BJ (cell line): ENCODE results near the gene VPS18. TPM values are rescaled to one million over a fixed set of nuclear protein-coding genes. Genes with fewer than 3 reads are reported as not detected.

Experiments used
- CTCF ChIA-PET: fragments of 350-600 bp; formaldehyde crosslinking; extraction: SDS; loops from one replicate; lab custom pipeline; 2021; ENCODE audit warnings: antibody characterized with exemption, inconsistent platforms; lab: Yijun Ruan, JAX
- POLR2A ChIA-PET: fragments of 300-600 bp; sonication (Branson Sonifier 250); formaldehyde crosslinking; extraction: SDS; loops from one replicate; lab custom pipeline; 2021; ENCODE audit warnings: antibody characterized with exemption; lab: Charles Lee
- DNase-seq: peaks from one replicate; pipeline ENCODE4 v3.0.0-alpha.2; 2011; ENCODE audit warnings: low read depth
- H3K27me3 ChIP-seq: 2 replicates; pipeline ENCODE4 v1.6.0; 2011; ENCODE audit warnings: low read length; ENCODE audit not compliant: control insufficient read depth, insufficient read depth
- H3K36me3 ChIP-seq: 2 replicates; pipeline ENCODE4 v1.5.1; 2011; ENCODE audit warnings: low read length; ENCODE audit not compliant: control insufficient read depth, insufficient read depth
- H3K4me3 ChIP-seq: 2 replicates; pipeline ENCODE4 v1.5.1; 2011; ENCODE audit warnings: low read depth, mild to moderate bottlenecking, control low read depth, low read length
- polyA plus RNA-seq: library from polyadenylated mRNA; depleted of rRNA; stranded (reverse); fragments of >200 nt; gene quantifications from 2 replicates; pipeline ENCODE4 v1.2.3, GENCODE V29; 2011
- TF ChIP-seq, protein P1 (sequence below): IDR thresholded peaks from 2 replicates; pipeline ENCODE4 v1.5.1; 2011; ENCODE audit warnings: low read depth, mild to moderate bottlenecking, control low read depth, inconsistent platforms, low read length, moderate library complexity; ENCODE audit not compliant: insufficient read depth

VPS18 gene
- polyA plus RNA-seq, 1 experiment, result 28.4 TPM

- H3K27me3 ChIP-seq, result no peaks in the 10 kb centered on the region
- no peak for DNase-seq
- ChIA-PET POLR2A (no interaction called here), CTCF (interaction anchor here (1.4 to 9.5 kb wide), 5 partner anchors 8 to 241 kb away, joined by 3 to 142 read pairs (median 83); partner anchors contain the start of genes CHAC1 and DLL4)
- TF ChIP-seq, protein P1, sequence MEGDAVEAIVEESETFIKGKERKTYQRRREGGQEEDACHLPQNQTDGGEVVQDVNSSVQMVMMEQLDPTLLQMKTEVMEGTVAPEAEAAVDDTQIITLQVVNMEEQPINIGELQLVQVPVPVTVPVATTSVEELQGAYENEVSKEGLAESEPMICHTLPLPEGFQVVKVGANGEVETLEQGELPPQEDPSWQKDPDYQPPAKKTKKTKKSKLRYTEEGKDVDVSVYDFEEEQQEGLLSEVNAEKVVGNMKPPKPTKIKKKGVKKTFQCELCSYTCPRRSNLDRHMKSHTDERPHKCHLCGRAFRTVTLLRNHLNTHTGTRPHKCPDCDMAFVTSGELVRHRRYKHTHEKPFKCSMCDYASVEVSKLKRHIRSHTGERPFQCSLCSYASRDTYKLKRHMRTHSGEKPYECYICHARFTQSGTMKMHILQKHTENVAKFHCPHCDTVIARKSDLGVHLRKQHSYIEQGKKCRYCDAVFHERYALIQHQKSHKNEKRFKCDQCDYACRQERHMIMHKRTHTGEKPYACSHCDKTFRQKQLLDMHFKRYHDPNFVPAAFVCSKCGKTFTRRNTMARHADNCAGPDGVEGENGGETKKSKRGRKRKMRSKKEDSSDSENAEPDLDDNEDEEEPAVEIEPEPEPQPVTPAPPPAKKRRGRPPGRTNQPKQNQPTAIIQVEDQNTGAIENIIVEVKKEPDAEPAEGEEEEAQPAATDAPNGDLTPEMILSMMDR, result no peak
- H3K36me3 ChIP-seq, result no peaks in the 10 kb centered on the region
- no peak overlapping the region for H3K4me3 ChIP-seq
Measured at GRCh38 chr15:40943764-40944365, 49.6 kb downstream of the VPS18 start.

DNA sequence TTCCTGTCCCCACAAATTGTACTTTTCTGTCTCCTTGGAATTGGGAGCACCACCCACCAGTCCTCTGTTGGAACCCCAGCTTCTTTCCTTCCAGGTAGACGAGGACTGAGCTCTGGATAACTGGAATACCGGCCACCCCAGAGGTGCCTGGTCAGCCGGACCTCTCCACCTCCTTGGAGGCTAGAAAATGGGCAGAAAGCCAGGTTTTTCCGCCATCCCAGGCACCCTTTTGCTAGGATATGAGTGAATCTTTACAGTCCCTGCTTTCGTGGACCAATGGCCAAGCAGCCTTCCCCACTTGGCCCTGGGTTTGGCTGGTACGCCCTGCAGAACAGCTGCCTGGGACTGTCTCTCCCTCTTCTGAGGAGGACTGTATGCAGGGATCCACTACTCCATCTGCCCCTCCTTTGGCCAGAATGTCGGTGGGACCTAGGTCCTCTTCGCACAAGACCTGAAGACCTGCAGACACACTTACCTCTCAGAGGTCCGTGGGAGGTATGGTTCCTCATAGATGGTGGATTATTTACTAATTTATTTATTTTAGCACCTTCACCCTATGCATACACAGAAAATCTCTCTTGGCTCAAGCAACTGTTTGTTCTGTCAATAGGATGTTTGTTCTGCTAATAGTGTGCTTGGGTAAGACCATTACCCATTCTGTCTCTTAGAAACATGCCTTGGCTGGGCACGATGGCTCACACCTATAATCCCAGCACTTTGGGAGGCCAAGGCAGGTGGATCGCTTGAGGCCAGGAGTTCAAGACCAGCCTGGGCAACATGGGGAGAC is 50.5 kb downstream of the VPS18 start:
- CTCF ChIA-PET, result interaction anchor here (1.4 to 9.5 kb wide), 3 partner anchors 7 to 240 kb away, joined by 3 to 142 read pairs (median 77); partner anchors contain the start of gene CHAC1

GRCh38 chr15:40948706-40949473 is 54.6 kb downstream of the VPS18 start:
- Histone ChIP-seq H3K36me3 (no peaks in the 10 kb centered on the region), H3K27me3 (no peaks in the 10 kb centered on the region), H3K4me3 (no peak overlapping the region)
- ChIA-PET POLR2A (no interaction called here), CTCF (interaction anchor here (0.6 to 7.8 kb wide), 6 partner anchors 7 to 183 kb away, joined by 4 to 77 read pairs (median 7); partner anchors contain the start of gene DLL4)
- no peak for DNase-seq
- TF ChIP-seq, protein P1, result no peak

More for the DNA sequence above, 50.5 kb downstream of the VPS18 start:
- DNase-seq, result no peak
- POLR2A ChIA-PET, result no interaction called here
- Histone ChIP-seq H3K36me3 (no peaks in the 10 kb centered on the region), H3K27me3 (no peaks in the 10 kb centered on the region), H3K4me3 (no peak overlapping the region)
- TF ChIP-seq, protein P1, result no peak

- Histone ChIP-seq H3K36me3 (no peaks in the 10 kb centered on the region), H3K27me3 (no peaks in the 10 kb centered on the region), H3K4me3 (no peak overlapping the region)
- TF ChIP-seq, protein P1, result no peak
- DNase-seq, result no peak
- ChIA-PET CTCF (interaction anchor here (1.3 to 7.8 kb wide), 3 partner anchors 8 to 72 kb away, joined by 5 to 77 read pairs (median 9); no protein-coding TSS in a partner anchor), POLR2A (interaction anchor here (0.7 kb wide), 1 partner anchor 26 kb away, joined by 9 read pairs; no protein-coding TSS in a partner anchor)
Measured at GRCh38 chr15:40949756-40950207, 55.5 kb downstream of the VPS18 start.
